ENCODE measurements around the gene S100A7.
A peak's percentile ranks its signal among the peaks of the same experiment; 100 is the strongest.
"Not testable (repeated sequence)": the region's sequence is repeated elsewhere in the genome, so short reads cannot be mapped to it uniquely, and the experiment has no call there.

The S100A7 gene

GRCh38 chr1:153431002-153431401, 29.4 kb downstream of the S100A7 start:
- DNase-seq (ENCODE audit: low read depth in 2 of 2), result no peak

- no peak for DNase-seq (ENCODE audit: low read depth in 2 of 2)
These were observed 29.9 kb downstream of the S100A7 start for GRCh38 chr1:153430561-153430960.

- no peak for DNase-seq (ENCODE audit: low read depth in 2 of 2)
These were observed 30.3 kb downstream of the S100A7 start for GRCh38 chr1:153430166-153430553.

DNA sequence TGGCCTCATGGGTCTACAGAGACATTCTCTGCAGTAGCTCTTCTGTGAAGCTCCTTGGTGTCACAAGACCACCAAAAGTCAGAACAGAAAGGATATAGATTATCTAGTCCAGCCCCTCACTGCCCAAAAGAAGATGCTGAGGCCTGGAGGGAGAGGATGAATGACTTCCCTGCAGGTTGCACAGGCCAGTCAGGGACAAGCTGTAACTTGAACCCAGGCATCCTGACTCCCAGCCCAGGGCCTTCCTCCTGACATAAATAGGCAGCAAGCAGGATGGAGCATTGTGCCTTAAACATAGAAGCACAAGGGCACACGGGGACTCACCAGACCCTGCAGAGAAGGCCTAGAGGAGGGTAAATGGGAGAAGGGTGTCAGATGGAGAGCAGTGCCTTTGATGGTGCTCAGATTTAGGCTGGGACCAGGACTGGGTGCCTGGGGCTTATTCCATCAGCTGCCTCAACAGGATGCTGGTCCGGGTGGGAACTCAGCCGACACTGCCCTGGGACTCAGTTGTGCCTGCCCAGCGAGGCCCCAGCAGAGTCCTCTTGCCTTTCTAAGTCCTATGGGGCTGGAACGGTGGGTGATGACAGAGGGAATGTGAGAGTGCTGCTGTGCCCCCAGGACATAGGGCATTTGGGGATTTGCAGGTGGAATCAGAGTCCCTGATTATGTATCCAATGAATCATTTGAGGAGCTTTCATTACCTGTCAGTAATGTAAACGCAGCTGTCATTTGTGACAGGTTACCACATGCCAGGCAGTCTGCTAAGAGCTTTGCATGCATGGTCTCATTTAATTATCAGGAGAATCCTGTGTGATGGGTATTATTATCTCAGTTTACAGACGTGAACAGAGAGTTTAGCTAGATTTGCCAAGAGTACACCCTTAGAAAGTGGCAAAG, 30.9 kb downstream of the S100A7 start:
- no peak for DNase-seq (ENCODE audit: low read depth in 2 of 2)

DNA sequence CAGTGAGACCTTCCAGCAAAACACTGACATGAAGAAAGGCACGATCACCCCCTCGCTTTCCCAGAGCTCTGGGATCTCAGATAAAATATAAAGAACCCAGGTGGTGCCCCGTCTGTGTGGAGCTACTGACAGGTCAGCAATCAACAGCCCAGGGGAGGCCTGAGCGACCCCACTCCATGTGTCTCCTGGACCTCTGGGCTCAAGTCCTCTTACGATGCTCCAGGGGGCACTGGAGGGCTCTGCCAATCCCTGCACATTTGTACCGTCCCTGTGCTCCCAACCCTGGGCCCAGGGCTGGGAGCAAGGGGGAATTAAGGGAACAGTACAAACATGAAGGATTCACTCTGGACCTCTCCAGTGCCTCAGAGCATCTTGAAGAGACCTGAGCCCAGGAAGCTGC, 31.7 kb downstream of the S100A7 start:
- DNase-seq (ENCODE audit: low read depth in 2 of 2), result no peak

- no peak for DNase-seq (ENCODE audit: low read depth in 2 of 2)
These were observed 32.3 kb downstream of the S100A7 start for GRCh38 chr1:153428073-153428638.

DNA sequence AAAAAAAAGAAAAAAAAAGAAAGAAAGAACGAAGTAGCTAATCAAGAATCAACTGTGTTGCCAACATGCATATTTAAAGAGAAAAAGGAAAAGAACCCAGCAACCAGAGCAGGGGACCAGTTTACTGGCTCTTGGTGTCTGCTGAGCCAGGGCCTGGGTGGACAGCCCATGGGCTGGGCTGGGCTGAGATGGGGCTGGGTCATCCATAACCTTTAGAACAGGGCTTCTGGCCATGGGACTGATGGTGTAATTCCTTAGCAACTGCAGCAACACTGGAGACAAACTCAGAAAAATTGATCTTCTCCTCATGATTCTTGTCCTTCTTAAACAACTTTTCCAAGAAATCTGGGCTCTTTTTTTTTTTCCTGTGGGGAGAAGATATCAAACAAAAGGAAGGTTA, 33.6 kb downstream of the S100A7 start:
- no peak for DNase-seq (ENCODE audit: low read depth in 2 of 2)

GRCh38 chr1:153422450-153423068, 37.9 kb downstream of the S100A7 start:
- DNase-seq (ENCODE audit: low read depth in 2 of 2), result peak; percentile 43 to 50

DNA sequence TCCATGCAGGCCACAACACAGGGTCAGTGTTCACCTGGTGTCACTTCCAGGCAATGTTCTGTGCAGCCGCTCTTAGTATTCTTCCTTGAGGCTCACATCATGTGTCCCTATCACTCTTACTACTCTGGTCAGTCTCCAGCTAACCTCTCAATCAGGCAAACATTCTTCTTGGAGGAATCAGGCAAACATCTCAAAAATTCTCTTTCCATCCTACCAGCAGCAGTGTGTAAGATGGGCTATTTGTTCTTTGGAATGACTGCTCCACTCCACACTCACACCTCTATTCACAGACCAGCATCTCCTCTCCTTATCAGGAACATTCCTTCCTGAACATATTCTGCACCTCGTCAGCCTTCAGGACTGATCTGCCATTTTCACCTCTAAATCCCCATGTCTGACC, 40.1 kb downstream of the S100A7 start:
- no peak for DNase-seq (ENCODE audit: low read depth in 2 of 2)

GRCh38 chr1:153419436-153419793, 41.0 kb downstream of the S100A7 start:
- DNase-seq (ENCODE audit: low read depth in 2 of 2), result not testable (repeated sequence)

DNA sequence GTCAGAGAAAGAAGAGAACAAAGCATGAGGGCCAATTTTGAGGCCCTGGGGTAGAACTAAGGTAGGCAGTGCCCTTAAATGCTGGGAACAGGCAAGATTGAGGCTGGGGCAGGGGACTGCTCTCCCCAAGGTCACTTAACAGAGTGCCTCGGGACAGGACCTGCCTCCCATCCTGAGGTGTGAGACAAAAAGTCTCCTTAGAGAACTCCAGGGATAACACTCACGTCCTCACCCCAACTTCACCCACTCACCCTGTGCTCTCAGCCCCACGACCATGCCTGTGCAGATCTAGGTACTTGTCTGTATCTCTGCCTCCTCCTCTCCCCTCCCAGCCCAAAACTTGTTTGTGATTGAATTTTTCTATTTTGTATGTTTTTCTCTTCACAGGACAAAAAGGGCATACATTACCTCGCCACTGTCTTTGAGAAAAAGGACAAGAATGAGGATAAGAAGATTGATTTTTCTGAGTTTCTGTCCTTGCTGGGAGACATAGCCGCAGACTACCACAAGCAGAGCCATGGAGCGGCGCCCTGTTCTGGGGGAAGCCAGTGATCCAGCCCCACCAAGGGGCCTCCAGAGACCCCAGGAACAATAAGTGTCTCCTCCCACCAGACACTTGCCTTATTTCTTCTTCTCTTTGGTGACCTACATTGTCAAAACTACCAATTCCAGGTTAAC, 41.6 kb downstream of the S100A7 start:
- DNase-seq (ENCODE audit: low read depth in 2 of 2), result not testable (repeated sequence)

GRCh38 chr1:153417136-153417888, 43.1 kb downstream of the S100A7 start:
- no peak for DNase-seq (ENCODE audit: low read depth in 2 of 2)

DNA sequence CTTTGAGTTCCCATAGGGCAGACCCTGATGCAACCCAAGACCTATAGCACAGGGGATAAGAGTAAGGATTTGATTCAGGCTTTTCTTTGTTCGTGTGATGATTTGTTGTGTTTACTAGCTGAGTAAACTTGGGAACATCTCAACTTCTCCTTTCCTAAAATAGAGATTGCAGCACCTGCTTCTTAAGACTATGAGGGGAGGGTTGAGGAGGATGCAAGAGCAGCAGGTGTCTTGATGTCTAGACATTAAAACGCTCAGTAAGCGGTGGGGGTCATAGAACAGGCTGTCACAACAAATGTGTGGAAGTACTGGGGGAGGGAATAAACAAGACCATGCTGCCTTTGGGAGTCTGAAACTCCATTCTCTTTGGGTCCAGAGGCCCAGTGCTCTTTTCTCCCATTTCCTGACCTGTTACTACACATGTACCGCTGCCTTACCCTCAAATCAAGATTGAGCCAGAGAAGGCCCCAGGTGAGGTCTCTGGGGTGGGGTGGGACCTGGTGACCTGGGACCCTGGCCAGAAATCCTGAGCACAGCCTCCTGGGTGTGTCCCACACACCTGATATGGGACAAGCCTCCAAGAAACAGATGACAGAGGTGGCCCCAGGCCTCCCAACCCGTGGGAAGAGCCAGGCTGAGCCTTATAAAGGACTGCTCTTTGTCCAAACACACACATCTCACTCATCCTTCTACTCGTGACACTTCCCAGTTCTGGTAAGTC, 44.4 kb downstream of the S100A7 start, which contains the start of gene S100A7A:
S100A7A (plus strand) TSS at position 671 of the 721 bp plus-strand sequence. CDS start 1,563 bp downstream, outside the sequence.
- no peak for DNase-seq (ENCODE audit: low read depth in 2 of 2)

DNA sequence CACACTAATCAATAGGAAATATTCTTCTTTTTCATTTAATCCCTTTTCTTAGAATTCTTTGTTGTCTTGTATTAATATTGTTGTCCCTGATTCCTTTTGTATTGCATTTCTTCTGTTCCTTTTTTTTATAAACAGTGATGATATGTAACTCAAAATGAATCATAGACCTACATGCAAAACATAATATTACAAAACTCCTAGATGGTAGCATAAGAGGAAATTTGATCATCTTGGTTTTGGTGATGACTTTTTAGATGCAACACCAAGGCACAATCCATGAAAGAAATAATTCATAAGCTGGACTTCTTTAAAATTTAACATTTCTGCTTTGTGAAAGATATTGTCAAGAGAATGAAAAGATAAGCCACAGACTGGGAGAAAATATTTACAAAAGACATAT, 46.5 kb downstream of the S100A7 start:
- DNase-seq (ENCODE audit: low read depth in 2 of 2), result not testable (repeated sequence)
